ENCODE measurements around the gene APBB3. TPM values are rescaled to one million over a fixed set of nuclear protein-coding genes. Genes with fewer than 3 reads are reported as not detected.

APBB3 gene
- total and polyA plus RNA-seq, 9 of the 15 experiments (the other 6 are each of a cell fraction or from before 2014, with no cell fraction given) = 0.17 to 24.3 (median 9.5) TPM

GRCh38 chr5:140564196-140565023 lies at the start of gene APBB3, which contains the start of gene SLC35A4 (continued):
- TF ChIP-seq RBFOX2 (IDR thresholded peaks at IDR 0.05; ENCODE audit: low read depth, low read length) (peak; percentile 99), DMBX1 (CRISPR knock-in tag; IDR thresholded peaks at IDR 0.05; ENCODE audit: borderline replicate concordance) (peak; percentile 73), ZNF134 (CRISPR knock-in tag; conservative IDR thresholded peaks at IDR 0.05) (peak; percentile 11; the same call in 1 of the 2 replicates), FUS (optimal IDR thresholded peaks at IDR 0.05; ENCODE audit: low read depth, low read length) (no peak), ZNF77 (CRISPR knock-in tag; IDR thresholded peaks at IDR 0.05) (no peak), ZNF766 (CRISPR knock-in tag; conservative IDR thresholded peaks at IDR 0.05) (0 out of 2 replicates have a peak, but pooled peaks have one; percentile 29), ZBTB1 (CRISPR knock-in tag; IDR thresholded peaks at IDR 0.05; ENCODE audit: borderline replicate concordance, low read depth) (peak; percentile 97), ETV5 (CRISPR knock-in tag; IDR thresholded peaks at IDR 0.05; ENCODE audit: low read depth) (peak; percentile 98), TEAD4 (IDR thresholded peaks at IDR 0.05; ENCODE audit: low read length) (peak; percentile 41), TEAD4 (CRISPR knock-in tag; IDR thresholded peaks at IDR 0.05; ENCODE audit: borderline replicate concordance) (no peak), PCBP2 (IDR thresholded peaks at IDR 0.05; ENCODE audit: low read depth, low read length, poor library complexity, severe bottlenecking) (no peak), ZBTB8A (IDR thresholded peaks at IDR 0.05; ENCODE audit: partially characterized antibody) (no peak), NFIC (IDR thresholded peaks at IDR 0.05) (peak; percentile 76), MNT (conservative IDR thresholded peaks at IDR 0.05) (peak; percentile 96 to 98), PPARD (CRISPR knock-in tag; IDR thresholded peaks at IDR 0.05) (no peak), RBM15 (IDR thresholded peaks at IDR 0.05; ENCODE audit: insufficient read depth, low read length) (no peak), ZNF121 (CRISPR knock-in tag; conservative IDR thresholded peaks at IDR 0.05) (no peak), YBX1 (IDR thresholded peaks at IDR 0.05) (no peak)
- TF ChIP-seq, protein P1, sequence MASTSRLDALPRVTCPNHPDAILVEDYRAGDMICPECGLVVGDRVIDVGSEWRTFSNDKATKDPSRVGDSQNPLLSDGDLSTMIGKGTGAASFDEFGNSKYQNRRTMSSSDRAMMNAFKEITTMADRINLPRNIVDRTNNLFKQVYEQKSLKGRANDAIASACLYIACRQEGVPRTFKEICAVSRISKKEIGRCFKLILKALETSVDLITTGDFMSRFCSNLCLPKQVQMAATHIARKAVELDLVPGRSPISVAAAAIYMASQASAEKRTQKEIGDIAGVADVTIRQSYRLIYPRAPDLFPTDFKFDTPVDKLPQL (IDR thresholded peaks at IDR 0.05; ENCODE audit: extremely low read depth, insufficient read length) = no peak
- TF ChIP-seq, protein P2, sequence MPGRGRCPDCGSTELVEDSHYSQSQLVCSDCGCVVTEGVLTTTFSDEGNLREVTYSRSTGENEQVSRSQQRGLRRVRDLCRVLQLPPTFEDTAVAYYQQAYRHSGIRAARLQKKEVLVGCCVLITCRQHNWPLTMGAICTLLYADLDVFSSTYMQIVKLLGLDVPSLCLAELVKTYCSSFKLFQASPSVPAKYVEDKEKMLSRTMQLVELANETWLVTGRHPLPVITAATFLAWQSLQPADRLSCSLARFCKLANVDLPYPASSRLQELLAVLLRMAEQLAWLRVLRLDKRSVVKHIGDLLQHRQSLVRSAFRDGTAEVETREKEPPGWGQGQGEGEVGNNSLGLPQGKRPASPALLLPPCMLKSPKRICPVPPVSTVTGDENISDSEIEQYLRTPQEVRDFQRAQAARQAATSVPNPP (IDR thresholded peaks at IDR 0.05; ENCODE audit: borderline replicate concordance, insufficient read depth, insufficient read length) = no peak
- TF ChIP-seq, protein P3, sequence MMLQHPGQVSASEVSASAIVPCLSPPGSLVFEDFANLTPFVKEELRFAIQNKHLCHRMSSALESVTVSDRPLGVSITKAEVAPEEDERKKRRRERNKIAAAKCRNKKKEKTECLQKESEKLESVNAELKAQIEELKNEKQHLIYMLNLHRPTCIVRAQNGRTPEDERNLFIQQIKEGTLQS (IDR thresholded peaks at IDR 0.05) = peak; percentile 96
- TF ChIP-seq, protein P3 (CRISPR knock-in tag; conservative IDR thresholded peaks at IDR 0.05) = peak; percentile 74; the same call in 1 of the 2 replicates
- TF ChIP-seq, protein P4, sequence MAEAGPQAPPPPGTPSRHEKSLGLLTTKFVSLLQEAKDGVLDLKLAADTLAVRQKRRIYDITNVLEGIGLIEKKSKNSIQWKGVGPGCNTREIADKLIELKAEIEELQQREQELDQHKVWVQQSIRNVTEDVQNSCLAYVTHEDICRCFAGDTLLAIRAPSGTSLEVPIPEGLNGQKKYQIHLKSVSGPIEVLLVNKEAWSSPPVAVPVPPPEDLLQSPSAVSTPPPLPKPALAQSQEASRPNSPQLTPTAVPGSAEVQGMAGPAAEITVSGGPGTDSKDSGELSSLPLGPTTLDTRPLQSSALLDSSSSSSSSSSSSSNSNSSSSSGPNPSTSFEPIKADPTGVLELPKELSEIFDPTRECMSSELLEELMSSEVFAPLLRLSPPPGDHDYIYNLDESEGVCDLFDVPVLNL (CRISPR knock-in tag; IDR thresholded peaks at IDR 0.05; ENCODE audit: low read depth) = peak; percentile 61; the same call in 1 of the 2 replicates

Data from K562 (cell line).